Fibroblast of lung (primary cell): Measurements from ENCODE around the gene RNF126. TPM values are rescaled to one million over a fixed set of nuclear protein-coding genes. Genes with fewer than 3 reads are reported as not detected.

Experiments
- DNase-seq, 2 donors: peaks; one replicate each; pipeline versions ENCODE4 v3.0.0 to v3.0.0-alpha.2; 2010; ENCODE audit warnings: low read depth in 2 of 2
- H2AFZ ChIP-seq: 2 replicates; pipeline ENCODE4 v1.5.1; 2012; ENCODE audit warnings: low read length, control low read depth, inconsistent platforms
- H3K27ac ChIP-seq: 2 replicates; pipeline ENCODE4 v1.5.1; 2011; ENCODE audit warnings: low read length, control low read depth; ENCODE audit not compliant: insufficient read depth
- H3K27me3 ChIP-seq: 2 replicates; pipeline ENCODE4 v1.5.1; 2011; ENCODE audit warnings: mild to moderate bottlenecking, low read length; ENCODE audit not compliant: control insufficient read depth, insufficient read depth
- H3K36me3 ChIP-seq: 2 replicates; pipeline ENCODE4 v1.5.1; 2011; ENCODE audit warnings: low read length; ENCODE audit not compliant: control insufficient read depth, insufficient read depth
- H3K4me1 ChIP-seq: 2 replicates; pipeline ENCODE4 v1.5.1; 2011; ENCODE audit warnings: low read length; ENCODE audit not compliant: control insufficient read depth, insufficient read depth; ENCODE audit errors: extremely low read depth
- H3K4me2 ChIP-seq: 2 replicates; pipeline ENCODE4 v1.5.1; 2011; ENCODE audit warnings: low read length, control low read depth; ENCODE audit not compliant: insufficient read depth; ENCODE audit errors: extremely low read depth
- H3K4me3 ChIP-seq, 4 experiments: fragments of 200-600 bp in 1 of 4; sonication (generic) in 1 of 4; replicated peaks in 1 of 4; 2 replicates each; pipeline ENCODE4 v1.5.1; 2011 to 2016; ENCODE audit warnings: low read length in 4 of 4, low read depth in 3 of 4, mild to moderate bottlenecking in 3 of 4, control low read depth in 2 of 4, inconsistent platforms in 1 of 4, mixed read lengths in 1 of 4; ENCODE audit not compliant: insufficient read depth in 1 of 4; ENCODE audit errors: control extremely low read depth in 1 of 4
- H3K79me2 ChIP-seq: 2 replicates; pipeline ENCODE4 v1.5.1; 2012; ENCODE audit warnings: mild to moderate bottlenecking, low read length, inconsistent platforms; ENCODE audit not compliant: control insufficient read depth, insufficient read depth
- H3K9ac ChIP-seq: 2 replicates; pipeline ENCODE4 v1.5.1; 2011; ENCODE audit warnings: mild to moderate bottlenecking, low read length, control low read depth; ENCODE audit not compliant: insufficient read depth
- H3K9me3 ChIP-seq: 2 replicates; pipeline ENCODE4 v1.5.1; 2012; ENCODE audit warnings: low read depth, low read length; ENCODE audit not compliant: control insufficient read depth, insufficient read depth
- H4K20me1 ChIP-seq: 2 replicates; pipeline ENCODE4 v1.5.1; 2011; ENCODE audit warnings: low read length; ENCODE audit not compliant: control insufficient read depth, insufficient read depth; ENCODE audit errors: extremely low read depth
- EZH2 ChIP-seq: IDR thresholded peaks from 2 replicates; pipeline ENCODE4 v1.5.1; 2012; ENCODE audit warnings: low read length, control low read depth, mild to moderate bottlenecking; ENCODE audit errors: missing control alignments
- polyA plus RNA-seq, 2 donors: library from polyadenylated mRNA; depleted of rRNA in 1 of 2; stranded (reverse) in 1 of 2; unstranded in 1 of 2; fragments of >200 nt; gene quantifications; 2 replicates each; pipeline ENCODE4 v1.2.1, GENCODE V29; 2011 to 2012; ENCODE audit warnings: missing spikeins in 1 of 2
- total RNA-seq: library from RNA; depleted of rRNA; stranded (reverse); fragments of >200 nt; gene quantifications from 2 replicates; pipeline ENCODE4 v1.2.1, GENCODE V29; 2014
- TF ChIP-seq, protein P1 (sequence below), 2 donors: IDR thresholded peaks in 1 of 2; conservative IDR thresholded peaks in 1 of 2; 1 replicate in 1 of 2; 2 replicates in 1 of 2; pipeline ENCODE4 v1.5.1; 2011 to 2012; ENCODE audit warnings: low read length in 2 of 2, control low read depth in 1 of 2, inconsistent platforms in 1 of 2, low read depth in 1 of 2, mild to moderate bottlenecking in 1 of 2

Gene RNF126
- total and polyA plus RNA-seq, 2 donors (not counting 1 experiment from before 2014, with no cell fraction given), result 7.8 to 18.0 TPM

DNA sequence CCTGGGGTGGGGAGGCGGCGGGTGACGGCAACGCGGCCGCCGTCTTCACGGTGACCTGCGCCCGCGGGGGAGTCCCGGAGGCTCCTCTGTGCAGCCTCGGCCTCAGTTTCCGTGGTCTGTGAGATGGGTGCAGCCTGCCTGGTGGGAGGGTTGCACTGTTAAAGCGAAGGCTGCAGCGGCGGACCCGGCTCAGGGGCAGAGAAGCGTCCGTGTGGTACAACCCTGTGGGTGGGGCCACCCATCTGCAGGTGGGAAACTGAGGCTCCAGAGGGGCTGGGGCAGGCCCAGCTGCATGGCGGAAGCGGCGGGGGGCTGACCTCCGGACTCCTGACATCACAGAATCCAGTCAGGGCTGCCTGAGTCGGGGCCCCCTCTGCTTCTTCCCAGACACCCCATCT, 22.9 kb downstream of the RNF126 start:
- TF ChIP-seq, protein P1, sequence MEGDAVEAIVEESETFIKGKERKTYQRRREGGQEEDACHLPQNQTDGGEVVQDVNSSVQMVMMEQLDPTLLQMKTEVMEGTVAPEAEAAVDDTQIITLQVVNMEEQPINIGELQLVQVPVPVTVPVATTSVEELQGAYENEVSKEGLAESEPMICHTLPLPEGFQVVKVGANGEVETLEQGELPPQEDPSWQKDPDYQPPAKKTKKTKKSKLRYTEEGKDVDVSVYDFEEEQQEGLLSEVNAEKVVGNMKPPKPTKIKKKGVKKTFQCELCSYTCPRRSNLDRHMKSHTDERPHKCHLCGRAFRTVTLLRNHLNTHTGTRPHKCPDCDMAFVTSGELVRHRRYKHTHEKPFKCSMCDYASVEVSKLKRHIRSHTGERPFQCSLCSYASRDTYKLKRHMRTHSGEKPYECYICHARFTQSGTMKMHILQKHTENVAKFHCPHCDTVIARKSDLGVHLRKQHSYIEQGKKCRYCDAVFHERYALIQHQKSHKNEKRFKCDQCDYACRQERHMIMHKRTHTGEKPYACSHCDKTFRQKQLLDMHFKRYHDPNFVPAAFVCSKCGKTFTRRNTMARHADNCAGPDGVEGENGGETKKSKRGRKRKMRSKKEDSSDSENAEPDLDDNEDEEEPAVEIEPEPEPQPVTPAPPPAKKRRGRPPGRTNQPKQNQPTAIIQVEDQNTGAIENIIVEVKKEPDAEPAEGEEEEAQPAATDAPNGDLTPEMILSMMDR (conservative IDR thresholded peaks at IDR 0.05 in 1 of 2, IDR thresholded peaks at IDR 0.05 in 1 of 2; ENCODE audit: low read depth in 1 of 2, low read length in 2 of 2), result no peak
- TF ChIP-seq EZH2, result no peak
- Histone ChIP-seq H3K4me1 (peaks cover 4% of the 10 kb centered on the region), H3K27me3 (no peaks in the 10 kb centered on the region), H2AFZ (no peak overlapping the region), H3K9me3 (no peaks in the 10 kb centered on the region), H3K4me3 (peak overlapping the region in 1 of 4 experiments; percentile 34), H3K4me2 (no peak overlapping the region), H3K79me2 (no peaks in the 10 kb centered on the region), H3K27ac (no peak overlapping the region), H3K9ac (no peak overlapping the region), H3K36me3 (peaks cover 4% of the 10 kb centered on the region), H4K20me1 (no peaks in the 10 kb centered on the region)
- DNase-seq, result no peak

DNA sequence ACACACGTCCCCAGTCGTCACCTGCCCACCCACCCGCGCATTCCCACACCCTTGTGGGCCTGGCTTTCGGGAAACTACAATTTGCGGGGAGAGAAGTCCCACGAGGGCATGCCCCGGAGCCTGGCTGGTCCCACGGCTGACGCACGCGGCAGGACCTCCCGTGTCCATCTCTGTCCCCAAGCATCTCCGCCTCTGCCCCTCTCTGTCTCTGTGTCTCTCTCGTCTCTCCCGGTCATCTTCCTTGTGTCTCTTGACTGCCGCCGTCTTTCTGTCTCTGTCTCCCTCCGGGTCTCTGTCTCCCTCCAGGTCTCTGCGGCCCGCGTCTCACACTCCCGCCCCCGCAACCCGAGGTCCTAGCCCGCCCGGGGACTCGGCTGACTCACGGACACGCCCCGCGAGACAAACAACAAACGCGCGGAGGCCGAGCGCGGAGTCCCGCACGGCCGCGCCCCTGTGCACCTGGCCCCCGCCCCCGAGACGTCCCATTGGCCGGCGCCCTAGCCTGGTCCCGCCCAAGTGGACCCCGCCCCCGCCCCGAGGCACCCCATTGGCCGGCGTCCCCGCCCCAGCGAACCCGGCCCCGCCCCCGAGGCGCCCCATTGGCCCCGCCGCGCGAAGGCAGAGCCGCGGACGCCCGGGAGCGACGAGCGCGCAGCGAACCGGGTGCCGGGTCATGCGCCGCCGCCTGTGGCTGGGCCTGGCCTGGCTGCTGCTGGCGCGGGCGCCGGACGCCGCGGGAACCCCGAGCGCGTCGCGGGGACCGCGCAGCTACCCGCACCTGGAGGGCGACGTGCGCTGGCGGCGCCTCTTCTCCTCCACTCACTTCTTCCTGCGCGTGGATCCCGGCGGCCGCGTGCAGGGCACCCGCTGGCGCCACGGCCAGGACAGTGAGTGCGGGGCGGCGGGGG, 23.5 kb downstream of the RNF126 start, which contains the start of gene FGF22:
FGF22 (plus strand) TSS at position 627 of the 908 bp plus-strand sequence; CDS start at position 674, 47 bp downstream.
- DNase-seq, result peak; percentile 72 to 81
- H2AFZ ChIP-seq, result peak within 1 kb of the TSS; percentile 70
- H3K4me3 ChIP-seq, result peak within 1 kb of the TSS; percentile 37 to 55 (median 48)
- peak within 1 kb of the TSS; percentile 30 for H3K9ac ChIP-seq
- H3K27me3 ChIP-seq, result no peaks in the 10 kb centered on the region
- no peak for TF ChIP-seq EZH2
- TF ChIP-seq, protein P1 (conservative IDR thresholded peaks at IDR 0.05 in 1 of 2, IDR thresholded peaks at IDR 0.05 in 1 of 2; ENCODE audit: low read depth in 1 of 2, low read length in 2 of 2), result no peak
- no peaks in the 10 kb centered on the region for H4K20me1 ChIP-seq
- H3K4me1 ChIP-seq, result peaks cover 4% of the 10 kb centered on the region
- H3K9me3 ChIP-seq, result no peaks in the 10 kb centered on the region
- no peak within 1 kb of the TSS for H3K27ac ChIP-seq
- peaks cover 1% of the 10 kb centered on the region for H3K36me3 ChIP-seq
- H3K4me2 ChIP-seq, result peak within 1 kb of the TSS; percentile 95
- H3K79me2 ChIP-seq, result no peaks in the 10 kb centered on the region

DNA sequence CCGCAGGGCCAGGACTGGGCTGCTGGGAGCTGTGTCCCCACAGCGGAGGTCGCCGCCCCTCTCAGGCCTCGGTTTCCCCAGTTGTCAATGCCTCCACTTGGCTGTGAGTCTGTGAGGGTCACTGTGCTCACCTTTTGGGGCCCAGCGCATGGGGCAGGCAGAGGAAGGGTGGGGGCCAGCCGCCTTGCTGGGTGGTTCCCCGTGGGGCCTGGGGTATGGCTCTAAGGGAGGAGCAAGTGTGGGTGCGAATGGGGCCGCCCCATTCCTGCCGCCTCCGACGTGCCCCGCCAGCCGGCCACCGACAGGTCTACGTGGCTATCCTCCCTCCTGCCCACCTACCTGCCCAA, 24.1 kb downstream of the RNF126 start:
- peak overlapping the region in 1 of 4 experiments; percentile 55 for H3K4me3 ChIP-seq
- H3K9me3 ChIP-seq, result no peaks in the 10 kb centered on the region
- DNase-seq, result no peak
- H3K4me2 ChIP-seq, result peak overlapping the region; percentile 95
- H4K20me1 ChIP-seq, result no peaks in the 10 kb centered on the region
- H2AFZ ChIP-seq, result no peak overlapping the region
- H3K4me1 ChIP-seq, result peaks cover 9% of the 10 kb centered on the region
- no peaks in the 10 kb centered on the region for H3K79me2 ChIP-seq
- no peak overlapping the region for H3K9ac ChIP-seq
- no peak overlapping the region for H3K27ac ChIP-seq
- no peak for TF ChIP-seq EZH2
- TF ChIP-seq, protein P1 (conservative IDR thresholded peaks at IDR 0.05 in 1 of 2, IDR thresholded peaks at IDR 0.05 in 1 of 2; ENCODE audit: low read depth in 1 of 2, low read length in 2 of 2), result no peak
- H3K27me3 ChIP-seq, result no peaks in the 10 kb centered on the region
- peaks cover under 1% of the 10 kb centered on the region for H3K36me3 ChIP-seq
